Smooth muscle cell of the pulmonary artery (primary cell): Measurements from ENCODE around the gene CYCS. TPM values are rescaled to one million over a fixed set of nuclear protein-coding genes. Genes with fewer than 3 reads are reported as not detected.

Source experiments
- total RNA-seq: library from RNA; depleted of rRNA; stranded (reverse); fragments of >200 nt; gene quantifications from 2 replicates; pipeline ENCODE4 v1.2.3, GENCODE V29; 2014

The CYCS gene
- total RNA-seq: 34.7 and 43.6 TPM in 2 replicates

DNA sequence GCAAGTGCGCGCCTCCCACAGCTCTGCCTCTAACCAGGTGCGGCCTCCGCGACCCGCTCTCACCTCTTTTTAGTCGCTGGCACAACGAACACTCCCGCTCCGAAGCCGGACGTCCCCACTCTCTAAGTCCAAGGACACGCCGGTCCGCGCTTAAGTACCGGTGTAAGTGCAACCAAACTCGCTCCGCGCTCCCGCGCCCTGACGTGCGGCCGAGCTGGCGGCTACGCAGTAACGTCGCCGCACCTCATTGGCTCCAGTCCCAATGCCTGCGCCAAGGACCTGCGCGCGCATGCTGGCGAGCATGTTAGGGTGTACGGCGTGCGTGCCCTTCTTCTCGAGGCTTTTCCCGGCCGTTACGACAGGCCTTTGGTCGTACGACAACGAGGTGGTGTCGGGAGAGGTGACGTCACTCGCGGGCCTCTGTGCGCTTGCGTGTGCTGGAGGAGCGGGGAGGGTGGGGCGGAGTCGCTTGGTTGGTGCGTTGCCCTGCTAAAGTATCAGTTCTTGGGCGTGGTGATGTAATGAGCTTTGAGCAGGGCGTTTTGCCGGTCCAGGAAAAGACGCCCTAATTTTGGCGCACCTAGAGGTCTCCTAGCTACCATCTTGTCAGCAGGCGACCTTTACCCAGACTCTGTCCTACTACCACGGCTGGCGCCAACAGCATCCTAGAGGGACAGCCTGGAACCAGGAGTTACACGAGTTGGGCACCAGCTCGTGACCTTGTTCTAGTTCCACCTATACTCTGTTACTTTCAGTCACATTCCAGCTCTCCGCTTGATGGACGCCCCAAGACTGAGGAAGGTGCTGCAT is at the start of gene CYCS:
TSS of gene CYCS (minus strand) at position 124 of the 810 bp plus-strand sequence. CDS start 1,141 bp downstream, outside the sequence.

Other genes with a start within 250 kb of the CYCS start
- 8.0 and 15.4 TPM in 2 replicates for gene OSBPL3, start 145.1 kb downstream of the CYCS start, total RNA-seq
- not detected in 2 replicates for gene NPVF, start 103.2 kb upstream of the CYCS start, total RNA-seq